CD4-positive, CD25-positive, alpha-beta regulatory T cell (primary cell): ENCODE results near the gene LDB2. TPM values are rescaled to one million over a fixed set of nuclear protein-coding genes. Genes with fewer than 3 reads are reported as not detected.

ENCODE experiments used
- ATAC-seq, 2 donors: fragments of 150-1000 bp; cut with Tn5 transposase; one replicate each; pipeline ENCODE4 v1.10.0; 2021; ENCODE audit warnings: low read depth in 2 of 2, moderate number of reproducible peaks in 2 of 2, moderate library complexity in 1 of 2
- DNase-seq, 3 donors: peaks; one replicate each; pipeline versions ENCODE4 v3.0.0 to v3.0.0-alpha.2; 2012 to 2022; ENCODE audit warnings: mixed read lengths in 1 of 3
- H3K27ac ChIP-seq: one replicate; pipeline ENCODE4 v1.7.0; 2013; ENCODE audit warnings: mild to moderate bottlenecking, low read length; ENCODE audit not compliant: insufficient read depth, poor library complexity, severe bottlenecking
- H3K27me3 ChIP-seq: one replicate; pipeline ENCODE4 v1.7.0; 2013; ENCODE audit warnings: low read length; ENCODE audit not compliant: control insufficient read depth, insufficient read depth
- H3K36me3 ChIP-seq: one replicate; pipeline ENCODE4 v1.7.0; 2013; ENCODE audit warnings: mild to moderate bottlenecking, low read length, moderate library complexity; ENCODE audit not compliant: control insufficient read depth, insufficient read depth
- H3K4me1 ChIP-seq: 2 replicates; pipeline ENCODE4 v1.7.0; 2013; ENCODE audit warnings: mild to moderate bottlenecking, low read length; ENCODE audit not compliant: insufficient read depth, control insufficient read depth, poor library complexity, severe bottlenecking
- H3K4me3 ChIP-seq: one replicate; pipeline ENCODE4 v1.7.0; 2013; ENCODE audit warnings: low read depth, mild to moderate bottlenecking, low read length, moderate library complexity
- H3K9me3 ChIP-seq, 2 experiments: 1 replicate in 1 of 2; 2 replicates in 1 of 2; pipeline ENCODE4 v1.7.0; 2013; ENCODE audit warnings: low read length in 2 of 2, mild to moderate bottlenecking in 1 of 2, moderate library complexity in 1 of 2; ENCODE audit not compliant: control insufficient read depth in 2 of 2
- H3K27ac Mint-ChIP-seq, 3 donors: one replicate each; pipeline ENCODE4 v1.8.0; 2020 to 2022; ENCODE audit warnings: mild to moderate bottlenecking in 3 of 3, mixed read lengths in 3 of 3, moderate library complexity in 2 of 3
- H3K27me3 Mint-ChIP-seq: one replicate; pipeline ENCODE4 v1.8.0; 2022; ENCODE audit warnings: mild to moderate bottlenecking, mixed read lengths
- H3K36me3 Mint-ChIP-seq: one replicate; pipeline ENCODE4 v1.8.0; 2020; ENCODE audit warnings: mixed read lengths
- H3K4me1 Mint-ChIP-seq, 4 donors: one replicate each; pipeline ENCODE4 v1.8.0; 2020 to 2022; ENCODE audit warnings: mixed read lengths in 4 of 4, mild to moderate bottlenecking in 1 of 4
- H3K4me3 Mint-ChIP-seq, 4 donors: one replicate each; pipeline ENCODE4 v1.8.0; 2020 to 2022; ENCODE audit warnings: mild to moderate bottlenecking in 4 of 4, mixed read lengths in 4 of 4, moderate library complexity in 3 of 4
- H3K9me3 Mint-ChIP-seq, 7 donors: one replicate each; pipeline ENCODE4 v1.8.0; 2020 to 2022; ENCODE audit warnings: mixed read lengths in 7 of 7, mild to moderate bottlenecking in 3 of 7, moderate library complexity in 2 of 7
- polyA plus RNA-seq, 4 donors: library from polyadenylated mRNA; unstranded; fragments of 300-500 nt; fragmentation: Illumina TruSeq; gene quantifications; one replicate each; pipeline ENCODE4 v1.2.3, GENCODE V29; 2021
- total RNA-seq: library from RNA; stranded (reverse); gene quantifications from one replicate; pipeline ENCODE4 v1.2.3, GENCODE V29; 2022

The LDB2 gene
- total and polyA plus RNA-seq, 5 donors from 2014 or later = not detected

- H3K4me3 ChIP-seq = no peak overlapping the region
- Mint-ChIP-seq H3K4me1 (no peaks in the 10 kb centered on the region), H3K9me3 (peaks cover 0 to 18% (median 3%) of the 10 kb centered on the region in 7 donors), H3K36me3 (no peaks in the 10 kb centered on the region), H3K4me3 (no peak overlapping the region), H3K27me3 (no peaks in the 10 kb centered on the region), H3K27ac (no peak overlapping the region)
- H3K9me3 ChIP-seq = no peaks in the 10 kb centered on the region
- no peak for ATAC-seq
- DNase-seq = no peak
- H3K27me3 ChIP-seq = no peaks in the 10 kb centered on the region
- no peaks in the 10 kb centered on the region for H3K36me3 ChIP-seq
- no peaks in the 10 kb centered on the region for H3K4me1 ChIP-seq
- H3K27ac ChIP-seq = no peak overlapping the region
These were observed 291.8 kb downstream of the LDB2 start for GRCh38 chr4:16606691-16607090.

GRCh38 chr4:16603178-16603577 lies 295.3 kb downstream of the LDB2 start:
- no peaks in the 10 kb centered on the region for H3K4me1 ChIP-seq
- Mint-ChIP-seq H3K36me3 (no peaks in the 10 kb centered on the region), H3K9me3 (peaks cover 0 to 5% (median 0%) of the 10 kb centered on the region in 7 donors), H3K4me3 (no peak overlapping the region), H3K27ac (no peak overlapping the region), H3K27me3 (no peaks in the 10 kb centered on the region), H3K4me1 (no peaks in the 10 kb centered on the region)
- H3K36me3 ChIP-seq = no peaks in the 10 kb centered on the region
- H3K4me3 ChIP-seq = no peak overlapping the region
- no peak for ATAC-seq
- no peak overlapping the region for H3K27ac ChIP-seq
- no peak for DNase-seq
- no peaks in the 10 kb centered on the region for H3K9me3 ChIP-seq
- H3K27me3 ChIP-seq = no peaks in the 10 kb centered on the region

GRCh38 chr4:16598597-16599206 lies 299.7 kb downstream of the LDB2 start:
- Histone ChIP-seq H3K36me3 (no peaks in the 10 kb centered on the region), H3K27ac (no peak overlapping the region), H3K4me3 (no peak overlapping the region), H3K4me1 (no peaks in the 10 kb centered on the region), H3K9me3 (no peaks in the 10 kb centered on the region), H3K27me3 (no peaks in the 10 kb centered on the region)
- H3K4me3 Mint-ChIP-seq = no peak overlapping the region
- ATAC-seq = no peak
- no peak overlapping the region for H3K27ac Mint-ChIP-seq
- no peaks in the 10 kb centered on the region for H3K36me3 Mint-ChIP-seq
- H3K4me1 Mint-ChIP-seq = no peaks in the 10 kb centered on the region
- DNase-seq = no peak
- H3K9me3 Mint-ChIP-seq = no peaks in the 10 kb centered on the region
- H3K27me3 Mint-ChIP-seq = no peaks in the 10 kb centered on the region

- Mint-ChIP-seq H3K36me3 (no peaks in the 10 kb centered on the region), H3K27me3 (no peaks in the 10 kb centered on the region), H3K9me3 (no peaks in the 10 kb centered on the region), H3K27ac (no peak overlapping the region), H3K4me3 (no peak overlapping the region), H3K4me1 (no peaks in the 10 kb centered on the region)
- Histone ChIP-seq H3K36me3 (no peaks in the 10 kb centered on the region), H3K27me3 (no peaks in the 10 kb centered on the region), H3K27ac (no peak overlapping the region), H3K4me3 (no peak overlapping the region), H3K9me3 (no peaks in the 10 kb centered on the region), H3K4me1 (no peaks in the 10 kb centered on the region)
- DNase-seq = no peak
- ATAC-seq = no peak
These were observed 300.4 kb downstream of the LDB2 start for GRCh38 chr4:16597845-16598596.

- Histone ChIP-seq H3K4me1 (no peaks in the 10 kb centered on the region), H3K27ac (no peak overlapping the region), H3K36me3 (no peaks in the 10 kb centered on the region), H3K9me3 (no peaks in the 10 kb centered on the region), H3K4me3 (no peak overlapping the region), H3K27me3 (no peaks in the 10 kb centered on the region)
- Mint-ChIP-seq H3K27me3 (no peaks in the 10 kb centered on the region), H3K9me3 (no peaks in the 10 kb centered on the region), H3K27ac (no peak overlapping the region), H3K36me3 (no peaks in the 10 kb centered on the region), H3K4me3 (no peak overlapping the region), H3K4me1 (no peaks in the 10 kb centered on the region)
- DNase-seq (no peak), ATAC-seq (no peak)
These were observed 301.0 kb downstream of the LDB2 start for GRCh38 chr4:16597443-16597842.

- no peak overlapping the region for H3K4me3 ChIP-seq
- Mint-ChIP-seq H3K9me3 (no peaks in the 10 kb centered on the region), H3K4me3 (no peak overlapping the region), H3K4me1 (no peaks in the 10 kb centered on the region), H3K27ac (no peak overlapping the region), H3K36me3 (no peaks in the 10 kb centered on the region), H3K27me3 (no peaks in the 10 kb centered on the region)
- no peaks in the 10 kb centered on the region for H3K9me3 ChIP-seq
- no peak overlapping the region for H3K27ac ChIP-seq
- no peaks in the 10 kb centered on the region for H3K36me3 ChIP-seq
- no peaks in the 10 kb centered on the region for H3K4me1 ChIP-seq
- DNase-seq = no peak
- ATAC-seq = no peak
- H3K27me3 ChIP-seq = no peaks in the 10 kb centered on the region
These were observed 302.2 kb downstream of the LDB2 start for GRCh38 chr4:16596267-16596666.

GRCh38 chr4:16594128-16594527 lies 304.3 kb downstream of the LDB2 start:
- no peaks in the 10 kb centered on the region for H3K36me3 ChIP-seq
- DNase-seq = no peak
- Mint-ChIP-seq H3K9me3 (no peaks in the 10 kb centered on the region), H3K36me3 (no peaks in the 10 kb centered on the region), H3K27me3 (no peaks in the 10 kb centered on the region), H3K4me1 (no peaks in the 10 kb centered on the region), H3K27ac (no peak overlapping the region), H3K4me3 (no peak overlapping the region)
- H3K27ac ChIP-seq = no peak overlapping the region
- no peaks in the 10 kb centered on the region for H3K9me3 ChIP-seq
- ATAC-seq = no peak
- H3K27me3 ChIP-seq = no peaks in the 10 kb centered on the region
- H3K4me3 ChIP-seq = no peak overlapping the region
- H3K4me1 ChIP-seq = no peaks in the 10 kb centered on the region

- H3K9me3 Mint-ChIP-seq = no peaks in the 10 kb centered on the region
- DNase-seq = no peak
- H3K36me3 Mint-ChIP-seq = no peaks in the 10 kb centered on the region
- Histone ChIP-seq H3K27me3 (no peaks in the 10 kb centered on the region), H3K36me3 (no peaks in the 10 kb centered on the region), H3K4me3 (no peak overlapping the region), H3K4me1 (no peaks in the 10 kb centered on the region), H3K9me3 (no peaks in the 10 kb centered on the region), H3K27ac (no peak overlapping the region)
- no peak overlapping the region for H3K4me3 Mint-ChIP-seq
- no peaks in the 10 kb centered on the region for H3K4me1 Mint-ChIP-seq
- no peak for ATAC-seq
- no peak overlapping the region for H3K27ac Mint-ChIP-seq
- no peaks in the 10 kb centered on the region for H3K27me3 Mint-ChIP-seq
These were observed 305.1 kb downstream of the LDB2 start for GRCh38 chr4:16593386-16593785.
